Measurements from ENCODE around the gene TMEM186.
"Not testable (repeated sequence)": the region's sequence is repeated elsewhere in the genome, so short reads cannot be mapped to it uniquely, and the experiment has no call there.

The TMEM186 gene, protein sequence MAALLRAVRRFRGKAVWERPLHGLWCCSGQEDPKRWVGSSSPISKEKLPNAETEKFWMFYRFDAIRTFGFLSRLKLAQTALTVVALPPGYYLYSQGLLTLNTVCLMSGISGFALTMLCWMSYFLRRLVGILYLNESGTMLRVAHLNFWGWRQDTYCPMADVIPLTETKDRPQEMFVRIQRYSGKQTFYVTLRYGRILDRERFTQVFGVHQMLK

DNA sequence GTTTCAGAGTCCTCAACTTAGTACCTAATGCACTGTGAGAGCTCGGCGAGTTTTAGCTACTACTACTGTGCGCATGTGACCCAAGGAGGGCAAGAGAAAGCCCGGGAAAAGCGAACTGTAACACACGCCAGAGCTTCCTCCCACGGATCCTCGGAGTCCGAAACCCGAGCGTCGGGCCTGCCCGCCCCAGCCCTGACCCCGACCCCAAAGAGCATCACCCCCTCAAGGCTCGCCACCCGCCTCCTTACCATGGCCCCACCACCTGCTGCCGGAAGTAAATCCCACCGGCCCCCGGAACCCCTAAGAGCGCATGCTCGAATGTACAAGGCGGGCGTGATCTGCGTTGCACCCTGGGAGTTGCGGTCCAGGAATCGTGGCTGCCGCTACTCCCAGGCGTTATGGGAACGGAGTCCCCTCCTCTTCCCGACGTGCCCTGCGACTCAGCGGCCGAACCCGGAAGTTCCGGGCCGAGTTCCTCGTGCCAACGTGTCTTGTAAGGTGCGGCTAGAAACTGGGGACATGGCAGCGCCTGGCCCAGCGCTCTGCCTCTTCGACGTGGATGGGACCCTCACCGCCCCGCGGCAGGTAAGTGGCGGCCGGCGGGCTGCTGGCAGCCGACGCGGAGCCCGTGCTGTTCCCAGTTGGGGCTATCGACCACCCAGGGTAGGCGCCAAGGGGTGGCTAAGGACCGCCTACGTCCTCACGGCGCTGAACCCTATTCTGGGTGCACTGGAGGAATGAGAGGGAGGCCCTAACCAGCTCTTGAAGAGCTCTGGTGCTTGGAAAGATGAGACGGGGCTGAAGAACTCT is at the start of gene TMEM186, which contains the start of gene PMM2:
TMEM186 (minus strand) TSS at position 276 of the 810 bp plus-strand sequence; CDS start at position 251, 25 bp downstream.
PMM2 (plus strand) TSS at position 476 of the 810 bp plus-strand sequence; CDS start at position 520, 44 bp downstream.
- FAIRE-seq (peak; percentile 87), DNase-seq (ENCODE audit: insufficient read length, low spot score) (peak; percentile 93)
- peak; percentile 74 for TF ChIP-seq POLR2A (IDR thresholded peaks at IDR 0.05; ENCODE audit: low read depth, low read length)

DNA sequence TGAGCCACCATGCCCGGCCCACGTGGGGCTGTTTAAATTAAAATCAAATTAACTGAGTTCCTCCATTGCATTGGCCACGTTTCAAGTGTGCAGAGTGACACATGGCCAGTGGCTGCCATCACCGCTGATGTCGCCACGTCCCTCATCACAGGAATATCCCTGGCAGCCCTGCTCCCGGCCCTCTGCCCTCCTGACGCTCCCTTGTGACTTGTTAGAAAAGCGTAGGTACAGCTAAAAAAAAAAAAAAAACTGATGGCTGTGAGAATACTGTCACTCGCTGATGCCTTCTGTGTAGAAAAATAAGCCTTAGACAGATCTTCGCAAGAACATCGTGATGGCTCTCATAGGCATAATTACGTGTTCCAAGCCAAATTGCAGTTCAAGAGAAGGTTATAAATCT is 49.7 kb upstream of the TMEM186 start:
- DNase-seq (ENCODE audit: insufficient read length, low spot score): no peak
- FAIRE-seq: no peak
- no peak for TF ChIP-seq POLR2A (IDR thresholded peaks at IDR 0.05; ENCODE audit: low read depth, low read length)

DNA sequence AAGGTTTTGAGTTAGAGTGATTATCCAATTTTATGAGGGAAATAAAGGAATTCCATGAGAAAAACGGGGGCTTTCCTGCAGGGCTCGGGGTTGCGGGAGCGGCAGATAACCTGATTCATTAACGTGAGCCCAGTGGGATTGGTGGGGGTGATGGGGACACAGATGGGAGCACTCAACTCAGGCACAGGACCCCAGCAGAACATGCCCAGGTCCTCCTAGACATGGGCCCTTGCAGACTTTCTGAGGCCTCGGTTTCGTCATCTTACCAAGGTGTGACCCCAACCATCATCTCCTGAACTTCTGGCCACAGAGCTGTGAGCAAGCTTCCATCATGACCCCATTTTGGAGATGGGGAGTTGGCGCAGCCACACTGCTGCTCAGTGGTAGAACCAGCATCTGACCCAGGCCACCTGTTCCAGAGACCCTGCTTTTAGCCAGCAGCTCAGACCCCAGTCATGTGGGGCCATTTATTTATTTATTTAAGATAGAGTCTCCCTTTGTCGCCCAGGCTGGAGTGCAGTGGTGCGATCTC is 49.0 kb upstream of the TMEM186 start:
- no peak for FAIRE-seq
- TF ChIP-seq POLR2A (IDR thresholded peaks at IDR 0.05; ENCODE audit: low read depth, low read length): no peak

DNA sequence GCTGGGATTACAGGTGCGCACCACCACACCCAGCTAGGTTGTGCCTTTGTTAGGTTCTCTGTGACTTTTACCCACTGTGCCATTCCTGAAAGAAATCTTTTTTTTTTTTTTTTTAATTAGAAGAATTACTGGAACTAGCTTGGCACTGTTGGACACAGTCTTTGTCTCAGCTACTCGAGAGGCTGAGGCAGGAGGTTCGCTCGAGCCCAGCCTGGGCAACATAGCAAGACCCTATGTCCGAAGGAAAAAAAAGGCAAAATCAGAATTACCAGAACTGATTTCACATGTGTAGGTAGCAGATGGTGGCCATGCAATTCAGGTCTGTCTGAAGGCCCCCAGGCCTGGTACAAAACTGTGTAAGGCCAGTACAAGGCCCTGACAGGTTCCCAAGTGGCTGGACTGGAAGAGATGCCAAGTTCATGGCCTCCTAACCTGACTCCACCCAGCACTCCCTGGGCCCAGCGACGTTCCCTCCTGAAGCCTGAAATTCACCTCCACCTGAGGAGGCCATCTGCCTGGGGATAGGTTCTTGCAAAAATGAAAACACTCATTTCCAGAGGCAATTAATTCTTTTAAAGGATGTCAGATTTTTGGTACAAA is 48.4 kb upstream of the TMEM186 start:
- FAIRE-seq (no peak), DNase-seq (ENCODE audit: insufficient read length, low spot score) (no peak)
- TF ChIP-seq POLR2A (IDR thresholded peaks at IDR 0.05; ENCODE audit: low read depth, low read length): no peak

More for the DNA sequence above, 49.0 kb upstream of the TMEM186 start:
- DNase-seq (ENCODE audit: insufficient read length, low spot score): no peak

DNA sequence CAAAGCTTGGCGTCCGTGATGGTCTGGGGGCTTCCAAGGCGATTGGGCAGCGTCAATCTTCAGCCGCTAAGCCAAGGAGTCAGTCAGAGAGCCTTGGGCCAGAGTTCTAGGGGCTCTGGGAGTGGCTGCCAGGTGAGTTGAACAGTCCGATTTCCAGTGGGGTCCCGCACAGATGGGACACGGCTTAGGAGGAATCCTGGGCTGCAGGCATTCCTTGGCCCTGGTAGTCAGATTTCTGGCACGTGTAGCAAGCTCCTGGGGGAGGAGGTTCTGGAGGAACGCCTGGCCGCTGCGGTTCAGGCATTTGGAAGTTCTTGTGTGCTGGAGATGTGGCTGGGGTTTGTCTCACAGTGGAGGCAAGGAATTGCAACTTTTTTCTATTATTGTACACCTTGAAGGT is 45.9 kb upstream of the TMEM186 start:
- not testable (repeated sequence) for DNase-seq (ENCODE audit: insufficient read length, low spot score); FAIRE-seq

DNA sequence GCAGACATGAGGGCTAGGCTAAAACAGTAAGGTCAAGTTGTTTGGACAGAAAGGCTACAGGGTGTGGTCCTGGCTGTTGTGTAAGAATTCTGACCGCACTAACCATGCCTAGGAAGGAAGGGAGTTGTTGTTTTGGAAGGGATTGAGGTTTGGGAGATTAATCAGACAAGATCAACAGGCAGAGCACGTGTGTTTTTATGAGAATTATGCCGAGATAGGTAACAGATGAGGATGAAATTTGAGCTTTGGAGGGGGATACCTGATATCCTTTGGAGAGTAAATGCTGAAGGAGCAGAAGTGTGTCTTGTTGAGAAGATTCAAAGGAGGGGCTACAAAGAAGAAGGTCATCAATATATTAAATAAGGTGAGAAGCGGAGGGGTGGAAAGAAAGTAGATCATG is 44.6 kb upstream of the TMEM186 start:
- not testable (repeated sequence) for FAIRE-seq; DNase-seq (ENCODE audit: insufficient read length, low spot score)

DNA sequence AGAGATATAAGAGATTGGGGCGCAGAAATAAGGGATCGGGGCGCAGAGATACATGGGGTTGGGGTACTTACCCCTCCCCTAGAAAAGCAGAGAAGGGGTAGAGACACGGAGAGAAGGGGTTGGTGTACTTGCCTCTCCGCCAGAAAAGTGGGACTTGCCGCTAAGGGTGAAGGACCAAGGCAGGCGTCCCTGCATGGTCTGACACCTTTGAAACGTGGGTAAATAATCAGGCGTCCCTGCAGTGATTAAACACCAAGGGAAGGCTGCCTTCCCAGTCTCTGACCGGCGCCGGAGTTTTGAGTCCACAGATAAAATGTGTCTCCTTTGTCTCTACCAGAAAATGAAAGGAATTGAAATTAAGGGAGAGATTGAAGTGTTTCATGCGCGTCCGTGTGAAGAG is 40.2 kb upstream of the TMEM186 start:
- DNase-seq (ENCODE audit: insufficient read length, low spot score); FAIRE-seq: not testable (repeated sequence)

DNA sequence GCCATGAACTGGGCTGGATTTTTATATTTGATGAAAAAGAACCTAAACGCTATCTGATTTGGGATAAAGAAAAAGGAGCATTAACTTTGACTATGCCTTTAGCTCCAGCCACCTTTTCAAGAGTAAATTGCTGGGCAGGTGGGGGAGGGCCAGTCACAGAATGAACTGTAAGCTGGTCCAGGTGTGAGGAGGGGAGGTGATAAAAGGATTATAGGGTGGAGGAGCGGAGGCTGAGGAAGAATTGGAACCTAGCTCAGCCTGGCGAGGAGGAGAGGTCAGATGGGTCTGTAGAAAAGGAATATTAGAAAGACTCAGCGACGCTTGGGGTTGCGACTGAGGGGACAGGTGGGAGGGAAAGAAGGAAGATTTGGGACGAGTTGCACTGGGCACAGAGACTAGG is 39.4 kb upstream of the TMEM186 start:
- FAIRE-seq; DNase-seq (ENCODE audit: insufficient read length, low spot score): not testable (repeated sequence)

DNA sequence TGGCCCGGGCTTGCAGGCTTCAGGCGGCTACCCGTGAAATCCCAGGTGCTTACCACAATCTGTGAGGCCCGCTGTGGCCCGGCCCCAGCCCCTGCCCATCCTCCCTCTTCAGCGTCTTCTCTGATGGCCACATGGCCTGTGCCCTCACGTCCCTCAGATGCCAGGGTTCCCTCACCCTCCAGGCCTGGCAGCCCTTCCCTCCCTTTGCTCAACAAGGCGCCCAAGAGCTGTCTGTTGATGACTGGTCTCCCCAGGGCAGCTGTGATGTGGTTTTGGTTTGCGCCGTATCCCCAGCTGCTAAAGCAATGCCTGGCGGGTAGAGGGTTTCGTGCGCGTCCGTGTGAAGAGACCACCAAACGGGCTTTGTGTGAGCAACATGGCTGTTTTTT is 35.3 kb upstream of the TMEM186 start:
- FAIRE-seq (no peak), DNase-seq (ENCODE audit: insufficient read length, low spot score) (no peak)
- no peak for TF ChIP-seq POLR2A (IDR thresholded peaks at IDR 0.05; ENCODE audit: low read depth, low read length)

DNA sequence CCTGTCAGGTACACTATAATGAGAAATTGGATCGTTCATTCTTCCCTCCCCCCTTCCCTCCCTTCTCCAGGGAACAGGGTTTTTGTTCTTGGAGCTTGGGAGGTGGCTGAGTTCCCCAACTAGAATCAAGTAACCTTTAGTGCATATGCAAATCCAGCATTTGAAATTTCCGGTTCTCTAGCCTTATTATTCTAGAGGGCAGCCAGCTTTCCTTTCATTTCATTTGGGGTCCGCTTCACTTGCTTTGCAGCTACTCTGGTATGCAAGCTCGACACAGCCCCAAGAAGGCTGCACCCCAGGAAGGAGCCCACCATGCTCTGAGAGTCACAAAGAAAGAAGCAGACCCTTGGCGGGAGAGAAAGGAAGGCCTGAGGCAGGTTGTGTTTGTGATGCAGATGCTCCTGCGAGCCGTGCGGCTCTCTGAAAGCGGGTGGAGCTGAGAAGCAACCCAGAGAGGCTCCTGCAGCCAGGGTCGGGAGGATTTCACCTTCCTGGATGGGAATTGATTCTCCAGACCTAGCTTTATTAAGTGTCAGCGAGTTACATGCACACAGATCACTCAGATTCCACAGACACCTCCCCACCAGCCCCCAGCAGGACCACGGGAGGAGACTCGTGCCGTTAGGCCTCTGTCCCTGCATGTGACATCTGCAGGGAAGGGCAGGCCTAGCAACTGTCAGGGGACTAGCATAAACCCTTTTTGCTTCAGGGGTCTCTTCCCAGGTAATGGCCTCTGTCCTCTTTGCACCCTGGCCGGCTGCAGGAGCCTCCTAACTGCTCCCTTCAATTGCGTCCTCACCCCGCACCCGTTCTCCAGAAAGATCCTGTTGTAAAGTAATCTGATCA is 34.7 kb upstream of the TMEM186 start:
- DNase-seq (ENCODE audit: insufficient read length, low spot score): no peak
- no peak for TF ChIP-seq POLR2A (IDR thresholded peaks at IDR 0.05; ENCODE audit: low read depth, low read length)
- FAIRE-seq: no peak

DNA sequence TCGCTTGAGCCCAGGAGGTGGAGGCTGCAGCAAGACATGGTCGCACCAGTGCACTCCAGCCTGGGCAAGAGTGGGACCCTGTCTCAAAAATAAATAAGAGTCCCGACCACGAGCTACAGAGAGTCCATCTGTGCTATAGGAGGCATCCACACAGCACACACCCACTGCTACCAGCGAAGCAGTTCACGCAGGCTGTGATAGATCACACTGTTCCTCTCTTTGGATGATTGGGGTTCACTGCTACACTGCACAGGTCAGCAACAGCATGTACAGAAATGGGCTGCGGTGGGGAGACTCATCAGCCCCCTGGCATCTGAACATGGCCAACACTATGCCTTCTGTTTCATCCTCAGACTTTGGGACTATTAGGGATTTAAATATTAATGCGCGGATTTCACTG is 34.0 kb upstream of the TMEM186 start:
- DNase-seq (ENCODE audit: insufficient read length, low spot score) (no peak), FAIRE-seq (no peak)
- TF ChIP-seq POLR2A (IDR thresholded peaks at IDR 0.05; ENCODE audit: low read depth, low read length): no peak

DNA sequence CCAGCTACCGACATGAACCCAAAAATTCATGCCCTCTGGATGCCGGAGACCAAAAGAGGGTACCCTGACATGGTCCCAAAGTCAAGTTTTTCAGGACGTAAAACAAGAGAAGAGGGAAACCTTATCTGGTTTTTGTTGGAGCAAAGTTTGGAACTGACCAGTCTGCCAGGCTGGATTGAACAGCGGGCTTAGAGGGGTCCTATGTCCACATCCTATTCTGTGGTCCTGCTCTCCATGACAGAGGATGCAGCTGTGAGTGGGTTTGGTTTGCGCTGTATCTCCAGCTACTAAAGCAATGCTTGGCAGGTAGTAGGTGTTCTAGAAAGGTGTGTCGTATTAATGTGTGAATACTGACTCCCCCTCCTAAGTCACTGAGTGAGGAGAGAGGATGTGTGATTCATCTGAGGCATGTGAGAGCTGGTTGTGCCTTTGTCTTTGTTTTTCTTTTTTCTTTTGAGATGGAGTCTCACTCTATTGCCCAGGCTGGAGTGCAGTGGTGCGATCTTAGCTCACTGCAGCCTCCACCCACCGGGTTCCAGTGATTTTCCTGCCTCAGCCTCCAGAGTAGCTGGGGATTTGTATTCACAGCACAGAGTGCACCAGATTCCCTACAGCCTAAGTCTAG is 31.2 kb upstream of the TMEM186 start:
- no peak for FAIRE-seq
- DNase-seq (ENCODE audit: insufficient read length, low spot score): no peak
- no peak for TF ChIP-seq POLR2A (IDR thresholded peaks at IDR 0.05; ENCODE audit: low read depth, low read length)

DNA sequence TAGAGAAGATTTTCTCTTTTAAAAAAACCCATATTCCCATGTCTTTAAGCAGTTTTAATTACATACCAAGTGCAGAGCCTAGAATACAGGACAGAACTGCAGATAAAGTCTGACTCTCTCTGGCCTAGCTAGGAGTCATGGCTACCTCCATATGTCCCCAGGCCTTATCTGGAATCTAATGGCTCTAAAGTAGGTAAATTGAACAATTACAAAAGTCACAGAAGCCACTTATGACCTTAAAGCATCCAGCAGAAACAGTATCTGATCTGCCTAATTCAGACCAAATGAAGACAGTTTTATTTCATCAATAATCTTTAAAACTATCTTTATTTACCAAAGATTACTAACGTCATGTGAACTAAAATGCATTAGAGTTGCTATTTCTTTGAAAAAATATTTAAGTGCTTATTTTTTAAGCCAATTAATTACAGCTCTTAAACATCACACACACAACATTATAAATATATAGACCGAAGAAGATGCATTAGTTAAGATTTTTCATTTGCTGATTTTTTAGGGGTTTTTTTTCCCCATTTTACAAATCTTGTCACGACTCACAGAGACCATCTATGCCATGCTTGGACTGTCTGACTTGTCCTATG is 28.9 kb upstream of the TMEM186 start:
- no peak for TF ChIP-seq POLR2A (IDR thresholded peaks at IDR 0.05; ENCODE audit: low read depth, low read length)
- FAIRE-seq (no peak), DNase-seq (ENCODE audit: insufficient read length, low spot score) (no peak)

Measured in H54 (cell line).